M059J (cell line): ENCODE results near the gene TEX35. TPM values are rescaled to one million over a fixed set of nuclear protein-coding genes. Genes with fewer than 3 reads are reported as not detected.

Experiments used
- total RNA-seq: library from RNA; depleted of rRNA; stranded (reverse); fragments of >200 nt; shearing (Covaris generic); gene quantifications from 2 replicates; pipeline ENCODE4 v1.2.3, GENCODE V29; 2014; rRNA removed

Gene TEX35
- total RNA-seq, 1 experiment from 2014 or later, result not detected

Other genes starting within 250 kb of the TEX35 start
- not detected in 2 replicates for gene CLEC20A, start 16.1 kb upstream of the TEX35 start, total RNA-seq
- gene RALGPS2, start 212.1 kb downstream of the TEX35 start, total RNA-seq, result 10.8 and 11.7 TPM in 2 replicates